Right lobe of liver (tissue), 4 donors: ENCODE results near the gene RRAS2.

ENCODE experiments used
- POLR2A ChIP-seq: fragments of 450-650 bp; IDR thresholded peaks from one replicate; pipeline ENCODE4 v1.6.1; 2017; ENCODE audit warnings: antibody characterized with exemption, mild to moderate bottlenecking
- TF ChIP-seq, protein P1 (sequence below), 4 donors: fragments of 200-600 bp in 3 of 4; fragments of 450-650 bp in 1 of 4; IDR thresholded peaks; one replicate each; pipeline versions ENCODE4 v1.5.1 to v1.8.0; 2016 to 2022; ENCODE audit warnings: antibody characterized with exemption in 4 of 4, mild to moderate bottlenecking in 2 of 4
- donor health status: DM: no; HTN: no; CAD: no.
- donor health status: DM: no; HTN: no; CAD: no.
- donor health status: DM: no; HTN: yes; CAD: no.

DNA sequence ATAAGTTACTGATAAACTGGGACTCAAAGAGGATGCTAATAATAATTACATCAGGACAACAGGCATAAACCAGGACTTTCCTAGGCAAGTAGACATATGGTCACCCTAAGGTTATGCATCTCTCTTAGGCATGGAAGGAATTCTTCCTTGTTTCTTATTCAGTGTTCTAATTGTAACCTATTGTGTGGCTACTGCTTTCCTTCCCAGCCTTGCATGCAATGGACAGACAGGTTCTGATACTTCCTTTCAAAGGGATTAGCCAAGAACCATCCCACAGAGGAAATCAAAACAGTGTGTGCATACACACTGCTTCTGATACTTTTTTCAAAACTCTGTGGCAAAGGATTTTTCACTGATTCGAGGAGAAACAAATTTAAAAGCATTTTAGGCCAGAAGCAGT lies 48.3 kb downstream of the RRAS2 start:
- TF ChIP-seq, protein P1, sequence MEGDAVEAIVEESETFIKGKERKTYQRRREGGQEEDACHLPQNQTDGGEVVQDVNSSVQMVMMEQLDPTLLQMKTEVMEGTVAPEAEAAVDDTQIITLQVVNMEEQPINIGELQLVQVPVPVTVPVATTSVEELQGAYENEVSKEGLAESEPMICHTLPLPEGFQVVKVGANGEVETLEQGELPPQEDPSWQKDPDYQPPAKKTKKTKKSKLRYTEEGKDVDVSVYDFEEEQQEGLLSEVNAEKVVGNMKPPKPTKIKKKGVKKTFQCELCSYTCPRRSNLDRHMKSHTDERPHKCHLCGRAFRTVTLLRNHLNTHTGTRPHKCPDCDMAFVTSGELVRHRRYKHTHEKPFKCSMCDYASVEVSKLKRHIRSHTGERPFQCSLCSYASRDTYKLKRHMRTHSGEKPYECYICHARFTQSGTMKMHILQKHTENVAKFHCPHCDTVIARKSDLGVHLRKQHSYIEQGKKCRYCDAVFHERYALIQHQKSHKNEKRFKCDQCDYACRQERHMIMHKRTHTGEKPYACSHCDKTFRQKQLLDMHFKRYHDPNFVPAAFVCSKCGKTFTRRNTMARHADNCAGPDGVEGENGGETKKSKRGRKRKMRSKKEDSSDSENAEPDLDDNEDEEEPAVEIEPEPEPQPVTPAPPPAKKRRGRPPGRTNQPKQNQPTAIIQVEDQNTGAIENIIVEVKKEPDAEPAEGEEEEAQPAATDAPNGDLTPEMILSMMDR (IDR thresholded peaks at IDR 0.05): no peak
- no peak for TF ChIP-seq POLR2A
